HCT116 (cell line): Measurements from ENCODE around the gene HS6ST1. TPM values are rescaled to one million over a fixed set of nuclear protein-coding genes. Genes with fewer than 3 reads are reported as not detected.

Source experiments
- ATAC-seq: fragments of 200-7000 bp; cut with Tn5 transposase; 2 replicates; pipeline ENCODE4 v1.9.1; 2020; ENCODE audit warnings: mild to moderate bottlenecking, moderate library complexity
- BruUV-seq: library from RNA; stranded (reverse); fragments of 400-500 nt; replicated peaks from 2 replicates; lab custom pipeline; 2021; lab: Mats Ljungman, UMichigan
- CTCF ChIA-PET: fragments of 300-600 bp; sonication (Branson Sonifier 250); formaldehyde crosslinking; loops from one replicate; lab custom pipeline; 2021; ENCODE audit warnings: antibody characterized with exemption; lab: Charles Lee
- POLR2A ChIA-PET: fragments of 300-600, 350-600 bp; sonication (Branson Sonifier 250); formaldehyde crosslinking; loops from one replicate; lab custom pipeline; 2021; ENCODE audit warnings: antibody characterized with exemption; lab: Charles Lee
- RAD21 ChIA-PET, 2 experiments: fragments of 300-600 bp; sonication (Branson Sonifier 250); formaldehyde crosslinking; loops; one replicate each; lab custom pipeline; 2023; ENCODE audit warnings: low total read pairs in 2 of 2; ENCODE audit not compliant: uncharacterized antibody in 2 of 2, unreplicated experiment in 2 of 2, low non-redundant PET in 1 of 2; lab: Charles Lee
- DNase-seq: peaks from one replicate; pipeline ENCODE4 v3.0.0-alpha.2; 2010; ENCODE audit warnings: low read depth, low spot score
- H2AFZ ChIP-seq: fragments of 200-600 bp; shearing (Covaris generic), sonication (generic); 2 replicates; pipeline ENCODE4 v1.6.1; 2017; ENCODE audit warnings: low read depth, mixed run types, mixed read lengths, antibody characterized with exemption, low read length; ENCODE audit not compliant: poor library complexity, severe bottlenecking
- H3K27ac ChIP-seq: 2 replicates; pipeline ENCODE4 v1.5.1; 2012; ENCODE audit warnings: low read depth, low read length
- H3K27me3 ChIP-seq: fragments of 200-600 bp; sonication (generic); 2 replicates; pipeline ENCODE4 v1.6.1; 2016; ENCODE audit warnings: mixed run types, low read length, mixed read lengths; ENCODE audit not compliant: insufficient read depth
- H3K36me3 ChIP-seq, 2 experiments: fragments of 200-500 bp in 1 of 2; fragments of 200-600 bp in 1 of 2; sonication (Bioruptor generic) in 1 of 2; sonication (generic) in 1 of 2; 2 replicates each; pipeline versions ENCODE4 v1.5.1 to v1.6.1; 2014 to 2016; ENCODE audit warnings: low read length in 2 of 2, inconsistent platforms in 1 of 2, mixed read lengths in 1 of 2, mixed run types in 1 of 2; ENCODE audit not compliant: insufficient read depth in 2 of 2, control insufficient read depth in 1 of 2
- H3K4me1 ChIP-seq, 2 experiments: fragments of 200-600 bp in 1 of 2; sonication (generic) in 1 of 2; 2 replicates each; pipeline versions ENCODE4 v1.5.1 to v1.6.1; 2012 to 2017; ENCODE audit warnings: low read length in 2 of 2, inconsistent platforms in 1 of 2, mild to moderate bottlenecking in 1 of 2, mixed read lengths in 1 of 2, mixed run types in 1 of 2, moderate library complexity in 1 of 2; ENCODE audit not compliant: insufficient read depth in 2 of 2, control insufficient read depth in 1 of 2
- H3K4me2 ChIP-seq: fragments of 200-600 bp; sonication (generic); 2 replicates; pipeline ENCODE4 v1.6.1; 2017; ENCODE audit warnings: mixed run types, low read length, mixed read lengths
- H3K4me3 ChIP-seq, 2 experiments: fragments of 200-600 bp in 1 of 2; sonication (generic) in 1 of 2; replicated peaks in 1 of 2; 2 replicates each; pipeline ENCODE4 v1.5.1; 2011 to 2016; ENCODE audit warnings: low read length in 2 of 2, control low read depth in 1 of 2, low read depth in 1 of 2, mild to moderate bottlenecking in 1 of 2, mixed read lengths in 1 of 2, mixed run types in 1 of 2
- H3K79me2 ChIP-seq: fragments of 200-600 bp; sonication (generic); 2 replicates; pipeline ENCODE4 v1.6.1; 2017; ENCODE audit warnings: mild to moderate bottlenecking, mixed run types, low read length, moderate library complexity, mixed read lengths; ENCODE audit not compliant: insufficient read depth
- H3K9ac ChIP-seq: fragments of 200-600 bp; sonication (generic); 2 replicates; pipeline ENCODE4 v1.6.1; 2016; ENCODE audit warnings: low read length, mixed read lengths
- H3K9me2 ChIP-seq: fragments of 200-600 bp; sonication (generic), shearing (Covaris generic); 2 replicates; pipeline ENCODE4 v1.6.1; 2017; ENCODE audit warnings: mixed run types, mild to moderate bottlenecking, moderate library complexity; ENCODE audit not compliant: insufficient read depth
- H3K9me3 ChIP-seq, 2 experiments: fragments of 200-500 bp in 1 of 2; fragments of 200-600 bp in 1 of 2; sonication (Bioruptor generic) in 1 of 2; sonication (generic) in 1 of 2; 2 replicates each; pipeline ENCODE4 v1.6.1; 2014 to 2017; ENCODE audit warnings: low read length in 2 of 2, mixed read lengths in 2 of 2, inconsistent platforms in 1 of 2, low read depth in 1 of 2, mild to moderate bottlenecking in 1 of 2, mixed run types in 1 of 2, moderate library complexity in 1 of 2; ENCODE audit not compliant: control insufficient read depth in 1 of 2, insufficient read depth in 1 of 2
- H4K20me1 ChIP-seq: fragments of 200-600 bp; sonication (generic), shearing (Covaris generic); 2 replicates; pipeline ENCODE4 v1.6.1; 2017; ENCODE audit warnings: mixed run types, mild to moderate bottlenecking, moderate library complexity; ENCODE audit not compliant: insufficient read depth
- ATF3 ChIP-seq: IDR thresholded peaks from 2 replicates; pipeline ENCODE4 v1.6.1; 2012
- CBX3 ChIP-seq: IDR thresholded peaks from 2 replicates; pipeline ENCODE4 v1.6.1; 2012; ENCODE audit warnings: low read depth
- CEBPB ChIP-seq: IDR thresholded peaks from 2 replicates; pipeline ENCODE4 v1.6.1; 2012; ENCODE audit warnings: low read depth
- CTCF ChIP-seq, 3 experiments: fragments of 200-600 bp in 1 of 3; sonication (generic) in 1 of 3; IDR thresholded peaks in 2 of 3; conservative IDR thresholded peaks in 1 of 3; 2 replicates each; pipeline ENCODE4 v1.5.1; 2012 to 2017; ENCODE audit warnings: low read depth in 2 of 3, low read length in 2 of 3, antibody characterized with exemption in 1 of 3, borderline replicate concordance in 1 of 3, control low read depth in 1 of 3, mild to moderate bottlenecking in 1 of 3, mixed read lengths in 1 of 3, mixed run types in 1 of 3, moderate library complexity in 1 of 3; ENCODE audit not compliant: insufficient read depth in 1 of 3
- ELF1 ChIP-seq: IDR thresholded peaks from 2 replicates; pipeline ENCODE4 v1.6.1; 2012; ENCODE audit warnings: low read depth, borderline replicate concordance
- EZH2 ChIP-seq: fragments of 200-600 bp; sonication (generic); IDR thresholded peaks from 2 replicates; pipeline ENCODE4 v1.6.1; 2017; ENCODE audit warnings: antibody characterized with exemption, mixed run types
- FOSL1 ChIP-seq: IDR thresholded peaks from 2 replicates; pipeline ENCODE4 v1.6.1; 2012; ENCODE audit warnings: low read depth
- MAX ChIP-seq: IDR thresholded peaks from 2 replicates; pipeline ENCODE4 v1.6.1; 2012
- REST ChIP-seq: IDR thresholded peaks from 2 replicates; pipeline ENCODE4 v1.6.1; 2012; ENCODE audit warnings: low read depth
- SP1 ChIP-seq: IDR thresholded peaks from 2 replicates; pipeline ENCODE4 v1.6.1; 2012; ENCODE audit warnings: low read depth
- SRF ChIP-seq: IDR thresholded peaks from 2 replicates; pipeline ENCODE4 v1.6.1; 2012; ENCODE audit warnings: low read depth
- YY1 ChIP-seq: IDR thresholded peaks from 2 replicates; pipeline ENCODE4 v1.6.1; 2011; ENCODE audit warnings: low read length, low read depth, moderate library complexity, mild to moderate bottlenecking; ENCODE audit not compliant: insufficient replicate concordance; ENCODE audit errors: extremely low read depth
- ZFX ChIP-seq: fragments of 450-650 bp; IDR thresholded peaks from 2 replicates; pipeline ENCODE4 v1.6.1; 2017
- intact Hi-C: fragments of 100-400 bp; cut with micrococcal nuclease; formaldehyde crosslinking; loops from 2 replicates; pipeline ENCODE4 v1.10.0; 2022
- total RNA-seq: library from RNA; stranded (reverse); gene quantifications from one replicate; pipeline ENCODE4 v1.2.1, GENCODE V29; 2021; ENCODE audit not compliant: unreplicated experiment

Gene HS6ST1
- total RNA-seq, 1 experiment from 2014 or later = 35.0 TPM

GRCh38 chr2:128320906-128321771, 2.5 kb upstream of the HS6ST1 start (continued):
- no peak for TF ChIP-seq MAX
- TF ChIP-seq SP1 = no peak
- TF ChIP-seq CTCF (IDR thresholded peaks at IDR 0.05 in 2 of 3, conservative IDR thresholded peaks at IDR 0.05 in 1 of 3; ENCODE audit: borderline replicate concordance in 1 of 3, insufficient read depth in 1 of 3, low read depth in 2 of 3, low read length in 2 of 3) = no peak
- TF ChIP-seq ZFX = no peak
- no peak for TF ChIP-seq YY1
- no peak for TF ChIP-seq ELF1

- peaks cover 6% of the 10 kb centered on the region; the same call in 1 of the 2 replicates for H4K20me1 ChIP-seq
- peaks cover 7 to 26% of the 10 kb centered on the region in 2 experiments; a peak in 3 of 4 replicates for H3K4me1 ChIP-seq
- H3K9me3 ChIP-seq = no peaks in the 10 kb centered on the region
- H2AFZ ChIP-seq = no peak overlapping the region
- no peaks in the 10 kb centered on the region for H3K9me2 ChIP-seq
- no peak overlapping the region for H3K27ac ChIP-seq
- H3K36me3 ChIP-seq = peaks cover 0 to 6% of the 10 kb centered on the region in 2 experiments; a peak in 2 of 4 replicates
- ChIA-PET CTCF (no interaction called here), RAD21 (no interaction called here), POLR2A (no interaction called here)
- H3K4me2 ChIP-seq = no peak overlapping the region
- H3K4me3 ChIP-seq = no peak overlapping the region
- ATAC-seq (no peak), DNase-seq (no peak)
- BruUV-seq = no TSS peak
- no peak overlapping the region for H3K9ac ChIP-seq
- intact Hi-C loops = loop anchor here (5.0 kb wide), 1 partner anchor 1602 kb away; no protein-coding TSS in a partner anchor
- peaks cover 25% of the 10 kb centered on the region for H3K79me2 ChIP-seq
- no peaks in the 10 kb centered on the region for H3K27me3 ChIP-seq
- TF ChIP-seq EZH2 = no peak
- no peak for TF ChIP-seq CBX3
- no peak for TF ChIP-seq FOSL1
- TF ChIP-seq REST = no peak
- no peak for TF ChIP-seq ELF1
- no peak for TF ChIP-seq MAX
- no peak for TF ChIP-seq SRF
- no peak for TF ChIP-seq CEBPB
- TF ChIP-seq ATF3 = no peak
- no peak for TF ChIP-seq ZFX
Observed at GRCh38 chr2:128320192-128320905, 1.7 kb upstream of the HS6ST1 start.
